Stimulated activated naive B cell treated with anti-CD40 and anti-IgM and Interleukin-4, amounts not matched to agents 10 μg/mL and 1 μg/mL and 100 μg/mL, for 72 hours (primary cell): Measurements from ENCODE around the gene NREP.
"Not testable (repeated sequence)": the region's sequence is repeated elsewhere in the genome, so short reads cannot be mapped to it uniquely, and the experiment has no call there.

ENCODE experiments used
- ATAC-seq, 2 donors: fragments of 150-1000 bp; cut with Tn5 transposase; replicated peaks; 2 replicates each; pipeline ENCODE4 v1.10.0; 2021; ENCODE audit warnings: moderate library complexity in 1 of 2
- DNase-seq: peaks from one replicate; pipeline ENCODE4 v3.0.0; 2021
- H3K27ac Mint-ChIP-seq: one replicate; pipeline ENCODE4 v1.8.0; 2022; ENCODE audit warnings: mild to moderate bottlenecking, mixed read lengths
- H3K27me3 Mint-ChIP-seq, 2 donors: one replicate each; pipeline ENCODE4 v1.8.0; 2022; ENCODE audit warnings: mixed read lengths in 2 of 2
- H3K36me3 Mint-ChIP-seq, 2 donors: one replicate each; pipeline ENCODE4 v1.8.0; 2022; ENCODE audit warnings: mixed read lengths in 2 of 2, mild to moderate bottlenecking in 1 of 2
- H3K4me1 Mint-ChIP-seq, 2 donors: one replicate each; pipeline ENCODE4 v1.8.0; 2022; ENCODE audit warnings: mixed read lengths in 2 of 2, mild to moderate bottlenecking in 1 of 2
- H3K4me3 Mint-ChIP-seq, 2 donors: one replicate each; pipeline ENCODE4 v1.8.0; 2022; ENCODE audit warnings: mild to moderate bottlenecking in 2 of 2, mixed read lengths in 2 of 2, moderate library complexity in 1 of 2
- H3K9me3 Mint-ChIP-seq, 2 donors: one replicate each; pipeline ENCODE4 v1.8.0; 2022; ENCODE audit warnings: mixed read lengths in 2 of 2, mild to moderate bottlenecking in 1 of 2

The NREP gene

DNA sequence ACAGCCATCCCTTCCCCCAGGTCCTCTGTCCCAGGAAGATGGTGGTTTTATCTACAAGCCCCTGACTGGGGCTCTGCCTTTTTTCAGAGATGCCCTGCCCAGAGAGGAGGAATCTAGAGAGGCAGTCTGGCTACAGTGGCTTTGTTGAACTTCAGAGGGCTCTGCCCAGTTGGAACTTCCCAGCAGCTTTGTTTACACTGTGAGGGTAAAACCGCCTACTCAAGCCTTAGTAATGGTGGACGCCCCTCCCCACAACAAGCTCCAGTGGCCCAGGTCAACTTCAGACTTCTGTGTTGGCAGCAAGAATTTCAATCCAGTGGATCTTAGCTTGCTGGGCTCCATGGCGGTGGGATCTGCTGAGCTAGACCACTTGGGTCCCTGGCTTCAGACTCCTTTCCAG, 40.2 kb downstream of the NREP start:
- ATAC-seq, H3K27me3 Mint-ChIP-seq, H3K4me1 Mint-ChIP-seq, DNase-seq, H3K4me3 Mint-ChIP-seq, H3K27ac Mint-ChIP-seq: not testable (repeated sequence)
- Mint-ChIP-seq H3K9me3 (peaks cover 13 to 19% of the 10 kb centered on the region in 2 donors), H3K36me3 (peaks cover 5 to 10% of the 10 kb centered on the region in 2 donors)

- H3K9me3 Mint-ChIP-seq = peaks cover 0 to 8% of the 10 kb centered on the region in 2 donors
- DNase-seq (no peak), ATAC-seq (no peak)
- H3K4me1 Mint-ChIP-seq = peaks cover 9 to 13% of the 10 kb centered on the region in 2 donors
- no peaks in the 10 kb centered on the region for H3K27me3 Mint-ChIP-seq
- H3K36me3 Mint-ChIP-seq = peaks cover 0 to 4% of the 10 kb centered on the region in 2 donors
- no peak overlapping the region for H3K4me3 Mint-ChIP-seq
- no peak overlapping the region for H3K27ac Mint-ChIP-seq
Measured at GRCh38 chr5:111707630-111708164, 49.3 kb downstream of the NREP start.

- no peak for DNase-seq
- H3K27me3 Mint-ChIP-seq = no peaks in the 10 kb centered on the region
- no peak for ATAC-seq
- H3K4me1 Mint-ChIP-seq = peaks cover 9 to 13% of the 10 kb centered on the region in 2 donors
- no peaks in the 10 kb centered on the region for H3K36me3 Mint-ChIP-seq
- no peak overlapping the region for H3K4me3 Mint-ChIP-seq
- H3K27ac Mint-ChIP-seq = no peak overlapping the region
- H3K9me3 Mint-ChIP-seq = peaks cover 0 to 1% of the 10 kb centered on the region in 2 donors
Measured at GRCh38 chr5:111706345-111706744, 50.6 kb downstream of the NREP start.

DNA sequence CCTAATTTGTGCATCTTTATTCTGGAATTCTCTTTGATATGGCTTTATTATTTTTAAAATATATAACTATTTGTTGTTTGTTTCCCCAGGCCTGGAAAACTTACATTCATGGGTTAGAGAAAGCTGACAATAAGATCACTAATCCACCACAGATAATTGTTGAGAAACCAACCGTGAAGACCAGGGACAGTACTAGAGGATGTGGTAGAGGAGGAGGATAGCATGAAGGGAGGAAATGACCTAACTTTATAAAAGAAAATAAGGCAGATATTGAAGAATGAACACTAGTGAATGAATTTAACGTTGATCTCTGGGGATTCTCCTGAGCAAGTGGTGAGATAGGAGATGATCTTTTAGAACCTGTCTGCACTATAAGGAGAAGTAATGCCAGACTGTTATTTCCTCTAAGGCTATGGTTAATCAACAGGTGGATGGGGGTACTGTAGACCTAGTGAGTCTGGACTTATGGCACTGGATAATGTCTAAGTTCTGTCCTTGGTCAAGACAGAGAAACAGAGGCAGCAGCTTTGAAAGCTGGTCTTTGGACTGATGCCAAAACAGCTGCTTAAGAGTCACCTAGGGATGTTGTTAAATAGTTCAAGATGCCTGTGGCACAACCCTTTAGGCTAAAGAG, 52.4 kb downstream of the NREP start:
- H3K36me3 Mint-ChIP-seq = no peaks in the 10 kb centered on the region
- DNase-seq = no peak
- no peaks in the 10 kb centered on the region for H3K27me3 Mint-ChIP-seq
- no peak overlapping the region for H3K27ac Mint-ChIP-seq
- no peak overlapping the region for H3K4me3 Mint-ChIP-seq
- ATAC-seq = peak; percentile 36 to 57
- H3K4me1 Mint-ChIP-seq = peaks cover 7 to 13% of the 10 kb centered on the region in 2 donors
- H3K9me3 Mint-ChIP-seq = no peaks in the 10 kb centered on the region

DNA sequence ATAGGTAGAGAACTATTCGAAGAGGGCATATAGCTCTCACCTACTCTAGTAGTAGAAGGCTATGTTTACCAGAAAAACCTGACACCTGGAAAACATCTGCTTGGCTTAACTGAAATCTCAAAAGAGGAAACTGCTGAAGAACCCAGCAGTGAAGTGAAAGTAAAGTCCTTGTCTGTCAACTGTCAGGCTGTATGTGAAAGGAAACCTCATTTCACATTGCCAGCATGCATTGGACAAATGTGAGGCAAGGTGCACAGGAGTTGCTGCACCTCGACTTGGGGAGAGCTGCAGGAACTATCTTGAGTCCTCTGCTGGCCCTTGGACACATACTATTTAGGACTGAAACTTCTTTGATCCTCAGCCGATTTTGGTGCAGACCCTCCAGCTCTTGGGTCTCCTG, 53.3 kb downstream of the NREP start:
- ATAC-seq = peak; percentile 87 to 88
- H3K27ac Mint-ChIP-seq = peak overlapping the region; percentile 68

DNA sequence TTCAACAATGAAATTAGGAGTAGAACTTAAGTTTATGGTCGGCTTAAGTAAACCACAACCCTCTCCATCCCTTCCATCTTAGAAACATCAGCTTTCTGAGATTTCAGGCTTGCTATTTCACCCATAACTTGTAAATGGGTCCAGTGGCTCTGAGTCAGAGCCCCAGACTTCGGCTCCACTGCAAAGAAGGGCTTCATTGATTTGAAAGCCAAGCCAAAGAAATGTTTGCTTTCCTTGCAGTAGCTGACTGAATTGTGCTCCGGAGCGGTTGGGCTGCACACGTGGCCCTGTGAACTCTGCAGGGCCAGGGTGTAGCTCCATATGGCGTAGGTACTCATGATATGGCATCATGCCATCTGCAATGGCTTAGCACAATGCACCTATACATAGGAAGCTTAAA, 57.0 kb downstream of the NREP start:
- DNase-seq = no peak
- ATAC-seq = no peak

More for the DNA sequence above, 53.3 kb downstream of the NREP start:
- H3K9me3 Mint-ChIP-seq = no peaks in the 10 kb centered on the region
- H3K27me3 Mint-ChIP-seq = no peaks in the 10 kb centered on the region
- H3K36me3 Mint-ChIP-seq = no peaks in the 10 kb centered on the region
- H3K4me3 Mint-ChIP-seq = peak overlapping the region; percentile 26 to 37
- H3K4me1 Mint-ChIP-seq = peaks cover 7 to 13% of the 10 kb centered on the region in 2 donors
- DNase-seq = peak; percentile 4

GRCh38 chr5:111699324-111699723, 57.7 kb downstream of the NREP start:
- Mint-ChIP-seq H3K9me3 (no peaks in the 10 kb centered on the region), H3K27ac (no peak overlapping the region), H3K36me3 (no peaks in the 10 kb centered on the region), H3K27me3 (no peaks in the 10 kb centered on the region), H3K4me3 (no peak overlapping the region), H3K4me1 (peaks cover 4 to 7% of the 10 kb centered on the region in 2 donors)
- DNase-seq (no peak), ATAC-seq (no peak)

More for the DNA sequence above, 57.0 kb downstream of the NREP start:
- Mint-ChIP-seq H3K9me3 (no peaks in the 10 kb centered on the region), H3K27me3 (no peaks in the 10 kb centered on the region), H3K27ac (no peak overlapping the region), H3K36me3 (no peaks in the 10 kb centered on the region), H3K4me3 (no peak overlapping the region), H3K4me1 (peaks cover 7 to 13% of the 10 kb centered on the region in 2 donors)

GRCh38 chr5:111697881-111698757, 58.9 kb downstream of the NREP start:
- DNase-seq (no peak), ATAC-seq (no peak)
- Mint-ChIP-seq H3K36me3 (no peaks in the 10 kb centered on the region), H3K9me3 (no peaks in the 10 kb centered on the region), H3K27ac (no peak overlapping the region), H3K4me1 (no peaks in the 10 kb centered on the region), H3K27me3 (peaks cover 0 to 1% of the 10 kb centered on the region in 2 donors), H3K4me3 (no peak overlapping the region)

DNA sequence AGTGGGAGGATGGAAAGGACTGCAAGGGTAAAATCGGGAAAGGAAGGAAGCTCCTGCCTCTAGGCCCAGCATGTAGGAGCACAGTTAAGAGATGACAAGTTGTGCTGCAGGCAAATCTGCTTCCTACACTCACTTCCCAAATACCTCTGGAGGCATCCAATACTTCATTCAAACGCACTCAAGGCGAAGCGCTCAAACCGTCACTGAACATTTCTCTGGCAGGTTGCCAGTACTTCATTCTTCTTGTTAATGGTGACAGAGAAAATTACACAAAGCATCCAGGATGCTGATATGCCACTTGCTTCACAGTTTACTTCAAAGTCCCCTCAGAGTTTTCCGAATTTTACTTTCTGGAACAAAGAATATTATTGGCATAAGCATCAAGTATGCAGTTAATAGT, 59.8 kb downstream of the NREP start:
- DNase-seq (no peak), ATAC-seq (no peak)
- Mint-ChIP-seq H3K36me3 (no peaks in the 10 kb centered on the region), H3K4me1 (no peaks in the 10 kb centered on the region), H3K27ac (no peak overlapping the region), H3K4me3 (no peak overlapping the region), H3K27me3 (peaks cover 0 to 8% of the 10 kb centered on the region in 2 donors), H3K9me3 (no peaks in the 10 kb centered on the region)

- peaks cover 0 to 8% of the 10 kb centered on the region in 2 donors for H3K27me3 Mint-ChIP-seq
- H3K4me3 Mint-ChIP-seq = no peak overlapping the region
- H3K27ac Mint-ChIP-seq = no peak overlapping the region
- ATAC-seq = no peak
- H3K4me1 Mint-ChIP-seq = no peaks in the 10 kb centered on the region
- no peak for DNase-seq
- no peaks in the 10 kb centered on the region for H3K9me3 Mint-ChIP-seq
- no peaks in the 10 kb centered on the region for H3K36me3 Mint-ChIP-seq
Measured at GRCh38 chr5:111695991-111696390, 61.0 kb downstream of the NREP start.

DNA sequence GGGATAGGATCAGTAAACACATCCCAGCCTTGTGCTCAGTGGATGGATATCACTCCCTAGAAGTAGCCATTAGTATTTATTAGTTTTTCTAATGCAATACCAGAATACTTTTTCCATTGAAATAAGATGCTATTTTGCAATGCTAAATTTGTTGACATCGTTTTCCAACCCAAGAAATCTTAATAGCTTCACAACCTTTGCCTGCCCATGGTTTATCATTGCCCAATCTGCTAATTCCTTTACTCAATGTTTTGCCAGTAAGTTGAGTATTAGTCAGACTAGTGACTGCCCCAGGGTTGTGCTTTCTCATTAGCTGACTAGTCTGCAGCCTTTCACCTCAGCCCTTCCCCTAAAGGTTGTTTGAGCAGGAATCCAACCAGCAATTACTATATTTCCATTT, 62.9 kb downstream of the NREP start:
- DNase-seq (no peak), ATAC-seq (no peak)
- Mint-ChIP-seq H3K4me1 (no peaks in the 10 kb centered on the region), H3K36me3 (no peaks in the 10 kb centered on the region), H3K27ac (no peak overlapping the region), H3K4me3 (no peak overlapping the region), H3K9me3 (no peaks in the 10 kb centered on the region), H3K27me3 (peaks cover 0 to 8% of the 10 kb centered on the region in 2 donors)

DNA sequence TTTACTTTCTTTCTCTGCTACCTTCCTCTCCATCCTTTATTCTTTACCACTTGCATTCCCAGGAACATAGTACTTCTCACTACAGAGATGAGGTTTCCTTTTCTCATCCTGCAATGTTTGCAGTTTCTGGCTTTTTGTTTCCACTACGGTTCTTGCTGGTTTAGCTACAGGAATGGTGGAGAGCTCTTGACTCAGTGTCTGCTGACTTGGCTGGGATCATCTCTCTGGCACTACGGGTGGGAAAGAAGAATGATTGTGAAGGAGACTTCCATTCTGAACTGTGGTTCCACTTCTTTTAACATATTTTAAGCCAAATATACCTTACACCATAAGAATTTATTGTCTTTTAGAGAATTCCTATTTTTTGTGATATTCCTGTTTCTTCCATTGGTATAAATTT, 65.1 kb downstream of the NREP start:
- H3K9me3 Mint-ChIP-seq = no peaks in the 10 kb centered on the region
- no peak overlapping the region for H3K27ac Mint-ChIP-seq
- ATAC-seq (no peak), DNase-seq (no peak)
- H3K4me3 Mint-ChIP-seq = no peak overlapping the region
- H3K36me3 Mint-ChIP-seq = no peaks in the 10 kb centered on the region
- H3K27me3 Mint-ChIP-seq = peaks cover 0 to 8% of the 10 kb centered on the region in 2 donors
- no peaks in the 10 kb centered on the region for H3K4me1 Mint-ChIP-seq

DNA sequence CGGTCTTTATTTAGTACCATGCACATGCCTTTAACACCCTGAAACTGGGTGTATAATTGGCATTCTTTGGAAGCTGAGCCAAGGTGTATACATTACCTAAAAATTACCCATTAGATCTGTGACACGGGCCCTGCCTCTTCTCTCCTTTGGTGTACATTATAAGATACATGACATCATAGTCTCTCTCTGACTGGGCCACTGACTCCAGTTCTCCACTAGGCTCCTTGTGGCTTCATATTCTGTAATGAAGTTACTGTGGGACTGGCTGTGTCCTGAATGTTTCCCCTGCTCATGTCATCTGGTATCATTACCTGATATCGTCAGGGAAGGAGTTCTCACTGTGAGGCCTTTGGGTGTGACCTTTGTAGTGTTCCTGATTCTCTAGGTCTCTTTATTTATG, 65.5 kb downstream of the NREP start:
- no peak overlapping the region for H3K4me3 Mint-ChIP-seq
- H3K4me1 Mint-ChIP-seq = no peaks in the 10 kb centered on the region
- H3K27me3 Mint-ChIP-seq = peaks cover 0 to 8% of the 10 kb centered on the region in 2 donors
- H3K27ac Mint-ChIP-seq = no peak overlapping the region
- no peaks in the 10 kb centered on the region for H3K9me3 Mint-ChIP-seq
- ATAC-seq = no peak
- H3K36me3 Mint-ChIP-seq = no peaks in the 10 kb centered on the region
- DNase-seq = no peak

GRCh38 chr5:111689357-111689935, 67.5 kb downstream of the NREP start:
- no peaks in the 10 kb centered on the region for H3K36me3 Mint-ChIP-seq
- peaks cover 0 to 8% of the 10 kb centered on the region in 2 donors for H3K27me3 Mint-ChIP-seq
- ATAC-seq = no peak
- DNase-seq = no peak
- H3K27ac Mint-ChIP-seq = no peak overlapping the region
- no peak overlapping the region for H3K4me3 Mint-ChIP-seq
- no peaks in the 10 kb centered on the region for H3K4me1 Mint-ChIP-seq
- H3K9me3 Mint-ChIP-seq = no peaks in the 10 kb centered on the region
